Vagina (tissue), 2 donors: ENCODE data around the gene SCRT2. TPM values are rescaled to one million over a fixed set of nuclear protein-coding genes. Genes with fewer than 3 reads are reported as not detected.

ENCODE experiments used
- DNase-seq, 2 donors: peaks; one replicate each; pipeline ENCODE4 v3.0.0-alpha.2; 2017; ENCODE audit errors: extremely low spot score in 2 of 2
- H3K27ac ChIP-seq: fragments of 200-600 bp; sonication (generic); one replicate; pipeline ENCODE4 v1.5.1; 2019
- H3K27me3 ChIP-seq: fragments of 200-600 bp; sonication (generic); one replicate; pipeline ENCODE4 v1.5.1; 2019
- H3K36me3 ChIP-seq, 2 donors: fragments of 200-600 bp; sonication (generic); one replicate each; pipeline ENCODE4 v1.5.1; 2017 to 2019
- H3K4me1 ChIP-seq: fragments of 200-600 bp; sonication (generic); one replicate; pipeline ENCODE4 v1.5.1; 2019
- H3K4me3 ChIP-seq, 2 donors: fragments of 200-600 bp; sonication (generic); 1 replicate in 1 of 2; 2 replicates in 1 of 2; pipeline ENCODE4 v1.5.1; 2016 to 2019
- H3K9me3 ChIP-seq: fragments of 200-600 bp; sonication (generic); one replicate; pipeline ENCODE4 v1.5.1; 2019
- CTCF ChIP-seq, 3 experiments: fragments of 450-650 bp in 2 of 3; fragments of 200-600 bp in 1 of 3; sonication (generic) in 1 of 3; IDR thresholded peaks; one replicate each; pipeline ENCODE4 v1.5.1; 2017 to 2019; ENCODE audit warnings: antibody characterized with exemption in 3 of 3, mild to moderate bottlenecking in 2 of 3, moderate library complexity in 2 of 3
- POLR2A ChIP-seq, 2 donors: fragments of 450-650 bp; IDR thresholded peaks; one replicate each; pipeline ENCODE4 v1.6.1; 2017; ENCODE audit warnings: antibody characterized with exemption in 2 of 2, mild to moderate bottlenecking in 2 of 2, moderate library complexity in 2 of 2
- POLR2AphosphoS5 ChIP-seq, 2 donors: sonication (generic); formaldehyde crosslinking; IDR thresholded peaks; one replicate each; pipeline ENCODE4 v1.9.0; 2017; ENCODE audit warnings: antibody characterized with exemption in 2 of 2, mild to moderate bottlenecking in 2 of 2, low read depth in 1 of 2; ENCODE audit not compliant: insufficient read depth in 1 of 2
- intact Hi-C: fragments of 100-400 bp; cut with DNase I; formaldehyde crosslinking; loops from one replicate; pipeline ENCODE4 v1.15.1; 2023
- total RNA-seq: library from RNA; depleted of rRNA; stranded (reverse); fragments of >200 nt; gene quantifications from one replicate; pipeline ENCODE4 v1.2.3, GENCODE V29; 2016

The SCRT2 gene
- total RNA-seq, 1 donor from 2014 or later = not detected

- no peak overlapping the region for H3K27ac ChIP-seq
- TF ChIP-seq POLR2A (IDR thresholded peaks at IDR 0.05) (no peak), POLR2AphosphoS5 (IDR thresholded peaks at IDR 0.05; ENCODE audit: insufficient read depth in 1 of 2, low read depth in 1 of 2) (no peak), CTCF (IDR thresholded peaks at IDR 0.05) (no peak)
- no peaks in the 10 kb centered on the region for H3K9me3 ChIP-seq
- peaks cover 9% of the 10 kb centered on the region for H3K27me3 ChIP-seq
- intact Hi-C loops = no loop called here
- DNase-seq = no peak
- peaks cover 5% of the 10 kb centered on the region for H3K4me1 ChIP-seq
- H3K4me3 ChIP-seq = no peak overlapping the region
- no peaks in the 10 kb centered on the region for H3K36me3 ChIP-seq
These were observed 11.5 kb downstream of the SCRT2 start for GRCh38 chr20:664151-664550.

DNA sequence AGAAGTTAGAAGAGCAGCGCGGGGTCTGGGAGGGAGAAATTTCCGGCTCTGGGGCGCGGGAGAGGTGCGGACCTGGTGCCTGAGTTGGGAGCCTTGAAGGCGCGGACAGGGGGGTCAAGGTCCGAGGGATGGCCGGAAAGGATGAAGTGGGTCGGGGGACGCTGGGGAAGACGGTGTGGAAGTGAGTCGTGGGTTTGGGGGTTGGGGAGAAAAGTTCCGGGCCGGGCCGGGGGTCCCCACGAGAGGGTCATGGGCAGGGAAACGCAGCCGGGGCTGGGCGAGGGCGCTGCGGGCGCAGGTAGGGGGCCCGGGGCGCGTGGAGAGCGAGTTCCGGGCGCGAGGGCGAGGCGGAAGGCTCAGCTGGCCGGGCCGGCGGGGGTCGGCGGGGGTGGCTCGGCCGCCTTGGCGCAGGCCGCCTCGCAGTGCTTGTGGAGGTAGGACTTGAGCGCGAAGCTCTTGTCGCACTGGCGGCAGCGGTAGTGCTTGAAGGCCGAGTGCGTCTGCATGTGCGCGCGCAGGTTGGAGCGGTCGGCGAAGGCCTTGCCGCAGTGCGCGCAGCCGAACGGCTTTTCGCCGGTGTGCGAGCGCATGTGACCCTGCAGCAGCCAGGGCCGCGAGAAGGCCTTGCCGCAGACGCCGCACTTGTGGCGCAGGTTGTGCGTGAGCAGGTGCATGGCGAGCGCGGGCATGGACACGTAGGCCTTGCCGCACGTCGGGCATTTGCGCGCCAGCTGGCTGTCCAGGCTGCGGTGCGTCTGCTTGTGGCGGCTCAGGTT, 12.1 kb downstream of the SCRT2 start:
- Histone ChIP-seq H3K27ac (no peak overlapping the region), H3K36me3 (no peaks in the 10 kb centered on the region), H3K4me1 (peaks cover 5% of the 10 kb centered on the region), H3K27me3 (peaks cover 9% of the 10 kb centered on the region), H3K9me3 (no peaks in the 10 kb centered on the region), H3K4me3 (no peak overlapping the region)
- TF ChIP-seq POLR2A (IDR thresholded peaks at IDR 0.05) (no peak), CTCF (IDR thresholded peaks at IDR 0.05) (no peak), POLR2AphosphoS5 (IDR thresholded peaks at IDR 0.05; ENCODE audit: insufficient read depth in 1 of 2, low read depth in 1 of 2) (no peak)
- DNase-seq = no peak
- intact Hi-C loops = no loop called here

DNA sequence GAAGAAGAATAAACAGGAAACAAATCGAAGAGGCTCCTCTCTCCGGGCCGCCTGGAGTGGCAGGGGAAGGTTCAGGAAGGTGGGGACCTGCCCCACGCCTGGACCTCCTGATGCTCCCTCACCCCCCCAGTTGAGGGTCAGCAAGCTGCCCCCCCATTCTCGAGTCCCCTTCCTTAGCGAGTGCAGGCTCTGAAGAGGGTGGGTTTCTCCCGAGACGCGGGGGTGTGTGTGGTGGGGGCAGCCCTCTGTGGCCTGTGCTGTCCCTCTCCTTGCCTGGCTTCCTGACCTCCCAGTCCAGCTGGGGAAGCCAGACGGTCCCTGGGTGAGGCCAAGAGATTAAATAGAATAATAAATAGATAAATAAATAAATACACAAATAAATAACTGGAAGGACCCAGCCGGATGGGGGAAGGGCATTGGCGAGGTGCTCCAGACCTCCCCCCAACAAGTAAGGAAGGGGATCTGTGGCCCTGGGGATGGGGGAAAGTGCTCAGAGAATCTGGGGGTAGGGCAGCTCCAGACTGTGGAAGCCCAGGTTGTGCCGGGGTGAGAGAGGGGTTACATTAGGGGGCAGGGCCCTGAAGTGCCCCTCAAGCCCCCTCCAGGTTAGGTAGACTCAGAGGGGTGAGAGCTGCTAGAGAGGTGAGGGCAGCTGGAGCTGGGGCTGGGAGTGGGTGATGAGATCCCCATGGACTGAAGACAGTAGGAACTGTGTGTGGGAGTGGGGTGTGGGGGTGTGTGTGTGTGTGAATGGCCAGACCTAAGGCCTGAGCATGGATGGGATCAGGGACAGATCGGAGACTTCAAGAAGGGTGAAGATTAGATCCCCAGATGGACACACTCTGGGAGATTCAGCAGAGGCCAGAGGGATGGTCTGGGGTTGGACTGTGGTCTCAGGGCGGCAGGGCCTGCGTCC, 13.1 kb downstream of the SCRT2 start:
- intact Hi-C loops = no loop called here

DNA sequence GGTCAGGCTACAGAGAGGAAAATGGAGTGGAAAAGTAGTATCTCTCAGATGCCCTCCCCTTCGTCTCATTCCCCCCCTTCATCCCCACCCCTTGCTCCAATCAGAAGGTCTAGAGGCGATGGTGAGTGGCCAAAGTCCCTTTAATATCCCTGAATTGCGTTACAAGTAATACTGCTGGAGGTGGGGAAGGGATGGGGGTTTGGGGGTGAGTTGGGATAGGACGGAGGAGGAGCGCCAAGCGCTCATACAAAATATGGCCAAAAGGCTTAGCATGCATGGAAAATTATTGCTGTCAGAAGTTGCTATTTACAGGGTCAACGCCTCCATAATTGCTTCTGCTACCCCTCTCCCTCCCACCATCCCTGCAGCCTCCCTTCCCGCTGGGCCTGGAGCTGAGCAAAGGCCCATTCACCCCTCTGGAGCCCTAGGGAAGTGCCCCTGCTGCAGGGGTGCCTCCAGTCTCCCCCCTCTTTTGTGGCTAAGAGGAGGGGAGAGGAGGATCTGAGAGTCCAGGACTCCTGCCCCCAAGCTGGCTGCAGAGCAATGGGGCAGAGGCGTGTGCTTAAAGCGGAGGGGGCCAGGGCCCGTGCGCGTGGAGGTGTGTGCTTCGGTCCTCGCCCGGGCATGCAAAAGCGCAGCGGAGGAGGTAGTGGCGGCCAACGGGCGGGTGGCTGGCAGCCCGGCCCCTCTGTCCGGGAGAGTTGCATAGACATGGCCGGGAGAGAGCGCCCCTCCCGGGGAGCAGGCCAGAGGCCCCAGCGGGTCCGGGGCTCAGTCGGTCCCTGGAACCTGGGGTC, 13.9 kb downstream of the SCRT2 start:
- intact Hi-C loops = no loop called here
- no peak for DNase-seq
- Histone ChIP-seq H3K27ac (no peak overlapping the region), H3K27me3 (peaks cover 9% of the 10 kb centered on the region), H3K36me3 (no peaks in the 10 kb centered on the region), H3K4me3 (no peak overlapping the region), H3K4me1 (peaks cover 5% of the 10 kb centered on the region), H3K9me3 (no peaks in the 10 kb centered on the region)
- TF ChIP-seq CTCF (IDR thresholded peaks at IDR 0.05) (no peak), POLR2A (IDR thresholded peaks at IDR 0.05) (no peak), POLR2AphosphoS5 (IDR thresholded peaks at IDR 0.05; ENCODE audit: insufficient read depth in 1 of 2, low read depth in 1 of 2) (no peak)

More for the DNA sequence above, 13.1 kb downstream of the SCRT2 start:
- H3K27ac ChIP-seq = no peak overlapping the region
- TF ChIP-seq CTCF (IDR thresholded peaks at IDR 0.05) (no peak), POLR2A (IDR thresholded peaks at IDR 0.05) (no peak), POLR2AphosphoS5 (IDR thresholded peaks at IDR 0.05; ENCODE audit: insufficient read depth in 1 of 2, low read depth in 1 of 2) (no peak)
- peaks cover 5% of the 10 kb centered on the region for H3K4me1 ChIP-seq
- no peak for DNase-seq
- no peaks in the 10 kb centered on the region for H3K36me3 ChIP-seq
- no peak overlapping the region for H3K4me3 ChIP-seq
- peaks cover 9% of the 10 kb centered on the region for H3K27me3 ChIP-seq
- H3K9me3 ChIP-seq = no peaks in the 10 kb centered on the region
